Measurements from ENCODE around the gene BLVRB.
"Not testable (repeated sequence)": the region's sequence is repeated elsewhere in the genome, so short reads cannot be mapped to it uniquely, and the experiment has no call there.

GRCh38 chr19:40428197-40428596, 37.3 kb downstream of the BLVRB start:
- TF ChIP-seq CTCF, POLR2A (IDR thresholded peaks at IDR 0.05): not testable (repeated sequence)

All from uterus (tissue), 2 donors.